DND-41 (cell line): ENCODE results near the gene SLC39A11.

Experiments used
- EZH2 ChIP-seq: IDR thresholded peaks from 3 replicates; pipeline ENCODE4 v1.6.1; 2012; ENCODE audit warnings: borderline replicate concordance, low read depth, mild to moderate bottlenecking, moderate library complexity, low read length, inconsistent platforms; ENCODE audit not compliant: severe bottlenecking
- TF ChIP-seq, protein P1 (sequence below): IDR thresholded peaks from 2 replicates; pipeline ENCODE4 v1.5.1; 2012; ENCODE audit warnings: borderline replicate concordance, low read length, moderate library complexity, mild to moderate bottlenecking; ENCODE audit not compliant: poor library complexity, severe bottlenecking; ENCODE audit errors: extremely low read depth

DNA sequence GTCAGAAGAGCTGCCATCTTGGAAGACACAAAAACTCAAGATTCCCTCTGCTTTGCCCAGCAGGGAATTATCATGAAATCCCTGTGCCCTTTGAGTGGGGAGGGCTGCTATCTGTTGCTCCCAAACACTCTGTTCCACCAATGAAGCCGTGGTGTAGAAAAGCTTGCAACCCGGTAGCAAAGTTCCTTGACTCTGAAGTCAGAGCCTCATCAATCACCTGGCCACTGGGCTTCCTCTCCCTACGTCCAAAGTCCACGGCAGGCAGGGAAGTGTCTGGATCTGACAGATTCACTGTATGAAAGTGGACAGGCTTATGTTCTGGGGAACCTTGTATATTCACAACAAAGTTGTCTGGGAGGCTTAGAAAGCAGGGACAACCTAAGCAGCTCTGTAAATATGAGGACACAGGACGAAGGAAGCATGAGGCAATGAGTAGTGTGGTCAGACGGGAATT, 343.3 kb downstream of the SLC39A11 start:
- TF ChIP-seq, protein P1, sequence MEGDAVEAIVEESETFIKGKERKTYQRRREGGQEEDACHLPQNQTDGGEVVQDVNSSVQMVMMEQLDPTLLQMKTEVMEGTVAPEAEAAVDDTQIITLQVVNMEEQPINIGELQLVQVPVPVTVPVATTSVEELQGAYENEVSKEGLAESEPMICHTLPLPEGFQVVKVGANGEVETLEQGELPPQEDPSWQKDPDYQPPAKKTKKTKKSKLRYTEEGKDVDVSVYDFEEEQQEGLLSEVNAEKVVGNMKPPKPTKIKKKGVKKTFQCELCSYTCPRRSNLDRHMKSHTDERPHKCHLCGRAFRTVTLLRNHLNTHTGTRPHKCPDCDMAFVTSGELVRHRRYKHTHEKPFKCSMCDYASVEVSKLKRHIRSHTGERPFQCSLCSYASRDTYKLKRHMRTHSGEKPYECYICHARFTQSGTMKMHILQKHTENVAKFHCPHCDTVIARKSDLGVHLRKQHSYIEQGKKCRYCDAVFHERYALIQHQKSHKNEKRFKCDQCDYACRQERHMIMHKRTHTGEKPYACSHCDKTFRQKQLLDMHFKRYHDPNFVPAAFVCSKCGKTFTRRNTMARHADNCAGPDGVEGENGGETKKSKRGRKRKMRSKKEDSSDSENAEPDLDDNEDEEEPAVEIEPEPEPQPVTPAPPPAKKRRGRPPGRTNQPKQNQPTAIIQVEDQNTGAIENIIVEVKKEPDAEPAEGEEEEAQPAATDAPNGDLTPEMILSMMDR = no peak
- TF ChIP-seq EZH2 = no peak
